HCT116 (cell line): ENCODE measurements around the gene CD320. TPM values are rescaled to one million over a fixed set of nuclear protein-coding genes. Genes with fewer than 3 reads are reported as not detected.
"Not testable (repeated sequence)": the region's sequence is repeated elsewhere in the genome, so short reads cannot be mapped to it uniquely, and the experiment has no call there.

Experiments used
- ATAC-seq: fragments of 200-7000 bp; cut with Tn5 transposase; 2 replicates; pipeline ENCODE4 v1.9.1; 2020; ENCODE audit warnings: mild to moderate bottlenecking, moderate library complexity
- BruUV-seq: library from RNA; stranded (reverse); fragments of 400-500 nt; replicated peaks from 2 replicates; lab custom pipeline; 2021; lab: Mats Ljungman, UMichigan
- CTCF ChIA-PET: fragments of 300-600 bp; sonication (Branson Sonifier 250); formaldehyde crosslinking; loops from one replicate; lab custom pipeline; 2021; ENCODE audit warnings: antibody characterized with exemption; lab: Charles Lee
- POLR2A ChIA-PET: fragments of 300-600, 350-600 bp; sonication (Branson Sonifier 250); formaldehyde crosslinking; loops from one replicate; lab custom pipeline; 2021; ENCODE audit warnings: antibody characterized with exemption; lab: Charles Lee
- RAD21 ChIA-PET, 2 experiments: fragments of 300-600 bp; sonication (Branson Sonifier 250); formaldehyde crosslinking; loops; one replicate each; lab custom pipeline; 2023; ENCODE audit warnings: low total read pairs in 2 of 2; ENCODE audit not compliant: uncharacterized antibody in 2 of 2, unreplicated experiment in 2 of 2, low non-redundant PET in 1 of 2; lab: Charles Lee
- DNase-seq: peaks from one replicate; pipeline ENCODE4 v3.0.0-alpha.2; 2010; ENCODE audit warnings: low read depth, low spot score
- H2AFZ ChIP-seq: fragments of 200-600 bp; shearing (Covaris generic), sonication (generic); 2 replicates; pipeline ENCODE4 v1.6.1; 2017; ENCODE audit warnings: low read depth, mixed run types, mixed read lengths, antibody characterized with exemption, low read length; ENCODE audit not compliant: poor library complexity, severe bottlenecking
- H3K27ac ChIP-seq: 2 replicates; pipeline ENCODE4 v1.5.1; 2012; ENCODE audit warnings: low read depth, low read length
- H3K27me3 ChIP-seq: fragments of 200-600 bp; sonication (generic); 2 replicates; pipeline ENCODE4 v1.6.1; 2016; ENCODE audit warnings: mixed run types, low read length, mixed read lengths; ENCODE audit not compliant: insufficient read depth
- H3K36me3 ChIP-seq, 2 experiments: fragments of 200-500 bp in 1 of 2; fragments of 200-600 bp in 1 of 2; sonication (Bioruptor generic) in 1 of 2; sonication (generic) in 1 of 2; 2 replicates each; pipeline versions ENCODE4 v1.5.1 to v1.6.1; 2014 to 2016; ENCODE audit warnings: low read length in 2 of 2, inconsistent platforms in 1 of 2, mixed read lengths in 1 of 2, mixed run types in 1 of 2; ENCODE audit not compliant: insufficient read depth in 2 of 2, control insufficient read depth in 1 of 2
- H3K4me1 ChIP-seq, 2 experiments: fragments of 200-600 bp in 1 of 2; sonication (generic) in 1 of 2; 2 replicates each; pipeline versions ENCODE4 v1.5.1 to v1.6.1; 2012 to 2017; ENCODE audit warnings: low read length in 2 of 2, inconsistent platforms in 1 of 2, mild to moderate bottlenecking in 1 of 2, mixed read lengths in 1 of 2, mixed run types in 1 of 2, moderate library complexity in 1 of 2; ENCODE audit not compliant: insufficient read depth in 2 of 2, control insufficient read depth in 1 of 2
- H3K4me2 ChIP-seq: fragments of 200-600 bp; sonication (generic); 2 replicates; pipeline ENCODE4 v1.6.1; 2017; ENCODE audit warnings: mixed run types, low read length, mixed read lengths
- H3K4me3 ChIP-seq, 2 experiments: fragments of 200-600 bp in 1 of 2; sonication (generic) in 1 of 2; replicated peaks in 1 of 2; 2 replicates each; pipeline ENCODE4 v1.5.1; 2011 to 2016; ENCODE audit warnings: low read length in 2 of 2, control low read depth in 1 of 2, low read depth in 1 of 2, mild to moderate bottlenecking in 1 of 2, mixed read lengths in 1 of 2, mixed run types in 1 of 2
- H3K79me2 ChIP-seq: fragments of 200-600 bp; sonication (generic); 2 replicates; pipeline ENCODE4 v1.6.1; 2017; ENCODE audit warnings: mild to moderate bottlenecking, mixed run types, low read length, moderate library complexity, mixed read lengths; ENCODE audit not compliant: insufficient read depth
- H3K9ac ChIP-seq: fragments of 200-600 bp; sonication (generic); 2 replicates; pipeline ENCODE4 v1.6.1; 2016; ENCODE audit warnings: low read length, mixed read lengths
- H3K9me2 ChIP-seq: fragments of 200-600 bp; sonication (generic), shearing (Covaris generic); 2 replicates; pipeline ENCODE4 v1.6.1; 2017; ENCODE audit warnings: mixed run types, mild to moderate bottlenecking, moderate library complexity; ENCODE audit not compliant: insufficient read depth
- H3K9me3 ChIP-seq, 2 experiments: fragments of 200-500 bp in 1 of 2; fragments of 200-600 bp in 1 of 2; sonication (Bioruptor generic) in 1 of 2; sonication (generic) in 1 of 2; 2 replicates each; pipeline ENCODE4 v1.6.1; 2014 to 2017; ENCODE audit warnings: low read length in 2 of 2, mixed read lengths in 2 of 2, inconsistent platforms in 1 of 2, low read depth in 1 of 2, mild to moderate bottlenecking in 1 of 2, mixed run types in 1 of 2, moderate library complexity in 1 of 2; ENCODE audit not compliant: control insufficient read depth in 1 of 2, insufficient read depth in 1 of 2
- H4K20me1 ChIP-seq: fragments of 200-600 bp; sonication (generic), shearing (Covaris generic); 2 replicates; pipeline ENCODE4 v1.6.1; 2017; ENCODE audit warnings: mixed run types, mild to moderate bottlenecking, moderate library complexity; ENCODE audit not compliant: insufficient read depth
- CEBPB ChIP-seq: IDR thresholded peaks from 2 replicates; pipeline ENCODE4 v1.6.1; 2012; ENCODE audit warnings: low read depth
- ELF1 ChIP-seq: IDR thresholded peaks from 2 replicates; pipeline ENCODE4 v1.6.1; 2012; ENCODE audit warnings: low read depth, borderline replicate concordance
- FOSL1 ChIP-seq: IDR thresholded peaks from 2 replicates; pipeline ENCODE4 v1.6.1; 2012; ENCODE audit warnings: low read depth
- JUND ChIP-seq: IDR thresholded peaks from 2 replicates; pipeline ENCODE4 v1.6.1; 2012
- POLR2A ChIP-seq: IDR thresholded peaks from 2 replicates; pipeline ENCODE4 v1.7.0; 2011; ENCODE audit warnings: borderline replicate concordance; ENCODE audit not compliant: insufficient read depth, insufficient read length; ENCODE audit errors: extremely low read depth
- POLR2AphosphoS5 ChIP-seq: IDR thresholded peaks from 2 replicates; pipeline ENCODE4 v1.6.1; 2011; ENCODE audit warnings: mild to moderate bottlenecking, low read depth, low read length, moderate library complexity
- RAD21 ChIP-seq: IDR thresholded peaks from 2 replicates; pipeline ENCODE4 v1.6.1; 2012; ENCODE audit warnings: low read depth, mild to moderate bottlenecking
- SIN3A ChIP-seq: IDR thresholded peaks from 2 replicates; pipeline ENCODE4 v1.6.1; 2012; ENCODE audit warnings: low read depth
- intact Hi-C: fragments of 100-400 bp; cut with micrococcal nuclease; formaldehyde crosslinking; loops from 2 replicates; pipeline ENCODE4 v1.10.0; 2022
- total RNA-seq: library from RNA; stranded (reverse); gene quantifications from one replicate; pipeline ENCODE4 v1.2.1, GENCODE V29; 2021; ENCODE audit not compliant: unreplicated experiment
- TF ChIP-seq, protein P1 (sequence below), 3 experiments: fragments of 200-600 bp in 1 of 3; sonication (generic) in 1 of 3; IDR thresholded peaks in 2 of 3; conservative IDR thresholded peaks in 1 of 3; 2 replicates each; pipeline ENCODE4 v1.5.1; 2012 to 2017; ENCODE audit warnings: low read depth in 2 of 3, low read length in 2 of 3, antibody characterized with exemption in 1 of 3, borderline replicate concordance in 1 of 3, control low read depth in 1 of 3, mild to moderate bottlenecking in 1 of 3, mixed read lengths in 1 of 3, mixed run types in 1 of 3, moderate library complexity in 1 of 3; ENCODE audit not compliant: insufficient read depth in 1 of 3
- TF ChIP-seq, protein P2 (sequence below): IDR thresholded peaks from 2 replicates; pipeline ENCODE4 v1.6.1; 2011; ENCODE audit warnings: mild to moderate bottlenecking, low read length, moderate library complexity; ENCODE audit not compliant: insufficient replicate concordance; ENCODE audit errors: extremely low read depth

The CD320 gene
- total RNA-seq, 1 experiment from 2014 or later = 86.2 TPM

DNA sequence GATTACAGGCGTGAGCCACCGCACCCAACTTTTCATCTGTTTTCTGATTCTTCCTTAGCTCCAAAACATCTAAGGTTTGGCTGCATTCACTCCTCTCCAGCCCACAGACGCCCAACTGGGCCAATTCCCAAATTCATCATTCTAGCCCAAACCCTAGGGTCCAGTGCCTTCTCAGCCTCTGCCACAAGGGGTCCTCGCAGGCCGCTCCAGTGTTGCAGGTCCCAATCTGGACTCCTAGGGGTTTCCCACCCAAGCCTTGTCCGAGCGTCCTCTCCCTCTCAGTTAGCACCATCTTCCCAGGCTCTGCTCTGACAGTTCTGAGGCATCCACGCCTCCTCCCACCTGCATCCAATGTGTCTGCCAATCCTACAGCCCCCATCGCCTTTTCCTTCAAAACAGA lies 31.6 kb downstream of the CD320 start:
- H3K79me2 ChIP-seq, H3K4me1 ChIP-seq, H3K9me3 ChIP-seq, DNase-seq, H2AFZ ChIP-seq, H3K4me3 ChIP-seq, CTCF ChIA-PET, H4K20me1 ChIP-seq, H3K36me3 ChIP-seq, intact Hi-C loops, H3K27ac ChIP-seq, RAD21 ChIA-PET, BruUV-seq, H3K9ac ChIP-seq, H3K27me3 ChIP-seq, H3K4me2 ChIP-seq, POLR2A ChIA-PET, H3K9me2 ChIP-seq: not testable (repeated sequence)
- ATAC-seq = peak; percentile 81

DNA sequence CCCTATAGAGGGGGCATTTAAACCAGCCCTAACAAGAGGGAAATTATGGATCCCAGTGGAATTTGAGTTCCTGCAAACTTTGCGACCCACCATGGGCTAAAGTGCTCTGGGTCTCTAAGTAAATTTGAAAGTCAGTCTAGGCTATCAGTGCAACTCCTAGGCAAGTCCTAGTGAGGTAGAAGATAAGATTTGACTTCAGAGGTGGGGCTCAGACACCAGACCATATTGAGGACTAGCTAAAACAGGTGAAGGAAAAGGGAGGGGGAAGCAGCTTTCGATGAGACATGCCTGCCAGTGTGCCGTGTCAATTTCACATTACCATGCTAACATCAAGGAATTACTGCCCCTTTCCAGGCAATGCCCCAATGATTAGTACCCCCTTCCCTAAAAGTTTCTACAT lies 38.4 kb downstream of the CD320 start:
- BruUV-seq = no TSS peak
- Histone ChIP-seq H3K27me3 (no peaks in the 10 kb centered on the region), H3K4me1 (peaks cover 0 to 13% of the 10 kb centered on the region in 2 experiments; a peak in 3 of 4 replicates), H3K27ac (no peak overlapping the region), H3K79me2 (no peaks in the 10 kb centered on the region), H3K9ac (no peak overlapping the region), H3K4me3 (no peak overlapping the region), H3K9me2 (no peaks in the 10 kb centered on the region), H3K36me3 (no peaks in the 10 kb centered on the region), H3K4me2 (peak overlapping the region; percentile 69), H2AFZ (peak overlapping the region; percentile 85), H4K20me1 (no peaks in the 10 kb centered on the region), H3K9me3 (no peaks in the 10 kb centered on the region)
- RAD21 ChIA-PET = no interaction called here
- CTCF ChIA-PET = no interaction called here
- POLR2A ChIA-PET = no interaction called here
- DNase-seq (no peak), ATAC-seq (no peak)
- intact Hi-C loops = loop anchor here (10.0 kb wide), 1 partner anchor 305 kb away; the partner anchor contains the start of gene MYO1F
- TF ChIP-seq CEBPB (no peak), JUND (no peak), FOSL1 (no peak), SIN3A (no peak), RAD21 (no peak), POLR2A (no peak), ELF1 (no peak), POLR2AphosphoS5 (no peak)
- TF ChIP-seq, protein P1, sequence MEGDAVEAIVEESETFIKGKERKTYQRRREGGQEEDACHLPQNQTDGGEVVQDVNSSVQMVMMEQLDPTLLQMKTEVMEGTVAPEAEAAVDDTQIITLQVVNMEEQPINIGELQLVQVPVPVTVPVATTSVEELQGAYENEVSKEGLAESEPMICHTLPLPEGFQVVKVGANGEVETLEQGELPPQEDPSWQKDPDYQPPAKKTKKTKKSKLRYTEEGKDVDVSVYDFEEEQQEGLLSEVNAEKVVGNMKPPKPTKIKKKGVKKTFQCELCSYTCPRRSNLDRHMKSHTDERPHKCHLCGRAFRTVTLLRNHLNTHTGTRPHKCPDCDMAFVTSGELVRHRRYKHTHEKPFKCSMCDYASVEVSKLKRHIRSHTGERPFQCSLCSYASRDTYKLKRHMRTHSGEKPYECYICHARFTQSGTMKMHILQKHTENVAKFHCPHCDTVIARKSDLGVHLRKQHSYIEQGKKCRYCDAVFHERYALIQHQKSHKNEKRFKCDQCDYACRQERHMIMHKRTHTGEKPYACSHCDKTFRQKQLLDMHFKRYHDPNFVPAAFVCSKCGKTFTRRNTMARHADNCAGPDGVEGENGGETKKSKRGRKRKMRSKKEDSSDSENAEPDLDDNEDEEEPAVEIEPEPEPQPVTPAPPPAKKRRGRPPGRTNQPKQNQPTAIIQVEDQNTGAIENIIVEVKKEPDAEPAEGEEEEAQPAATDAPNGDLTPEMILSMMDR (IDR thresholded peaks at IDR 0.05 in 2 of 3, conservative IDR thresholded peaks at IDR 0.05 in 1 of 3; ENCODE audit: borderline replicate concordance in 1 of 3, insufficient read depth in 1 of 3, low read depth in 2 of 3, low read length in 2 of 3) = no peak
- TF ChIP-seq, protein P2, sequence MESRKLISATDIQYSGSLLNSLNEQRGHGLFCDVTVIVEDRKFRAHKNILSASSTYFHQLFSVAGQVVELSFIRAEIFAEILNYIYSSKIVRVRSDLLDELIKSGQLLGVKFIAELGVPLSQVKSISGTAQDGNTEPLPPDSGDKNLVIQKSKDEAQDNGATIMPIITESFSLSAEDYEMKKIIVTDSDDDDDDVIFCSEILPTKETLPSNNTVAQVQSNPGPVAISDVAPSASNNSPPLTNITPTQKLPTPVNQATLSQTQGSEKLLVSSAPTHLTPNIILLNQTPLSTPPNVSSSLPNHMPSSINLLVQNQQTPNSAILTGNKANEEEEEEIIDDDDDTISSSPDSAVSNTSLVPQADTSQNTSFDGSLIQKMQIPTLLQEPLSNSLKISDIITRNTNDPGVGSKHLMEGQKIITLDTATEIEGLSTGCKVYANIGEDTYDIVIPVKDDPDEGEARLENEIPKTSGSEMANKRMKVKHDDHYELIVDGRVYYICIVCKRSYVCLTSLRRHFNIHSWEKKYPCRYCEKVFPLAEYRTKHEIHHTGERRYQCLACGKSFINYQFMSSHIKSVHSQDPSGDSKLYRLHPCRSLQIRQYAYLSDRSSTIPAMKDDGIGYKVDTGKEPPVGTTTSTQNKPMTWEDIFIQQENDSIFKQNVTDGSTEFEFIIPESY = no peak
